ENCODE data around the gene ROBO2. TPM values are rescaled to one million over a fixed set of nuclear protein-coding genes. Genes with fewer than 3 reads are reported as not detected.

Gene ROBO2
- total RNA-seq, 2 donors from 2014 or later = 9.8 to 9.9 TPM

DNA sequence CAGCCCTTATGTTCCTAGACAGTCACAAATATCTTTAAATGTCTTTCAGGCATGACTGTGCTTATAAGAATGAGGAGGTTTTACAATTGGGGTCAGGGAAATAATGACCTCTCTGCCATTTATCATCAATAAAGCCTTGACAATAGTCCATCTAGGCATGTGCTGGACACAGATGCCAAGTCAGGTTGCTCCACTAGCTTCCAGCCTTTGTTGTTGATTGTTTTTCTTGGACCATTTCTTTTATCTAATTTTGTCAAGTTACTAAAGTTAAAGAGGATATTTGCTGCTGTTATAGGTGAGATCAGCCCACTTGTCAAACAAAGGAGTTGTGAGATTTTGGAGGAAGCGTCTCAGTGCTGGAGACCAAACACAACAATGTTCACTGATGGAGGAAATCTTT lies 628.0 kb downstream of the ROBO2 start:
- ATAC-seq (ENCODE audit: insufficient number of reproducible peaks, low FRiP score, low read depth) = no peak
- Histone ChIP-seq H3K36me3 (no peaks in the 10 kb centered on the region), H3K27ac (no peak overlapping the region), H3K27me3 (replicated peaks; ENCODE audit: insufficient read depth) (no peaks in the 10 kb centered on the region), H3K4me1 (ENCODE audit: control insufficient read depth in 1 of 2, low read depth in 2 of 2) (no peaks in the 10 kb centered on the region), H3K4me3 (no peak overlapping the region), H3K9me3 (no peaks in the 10 kb centered on the region)
- TF ChIP-seq, protein P1, sequence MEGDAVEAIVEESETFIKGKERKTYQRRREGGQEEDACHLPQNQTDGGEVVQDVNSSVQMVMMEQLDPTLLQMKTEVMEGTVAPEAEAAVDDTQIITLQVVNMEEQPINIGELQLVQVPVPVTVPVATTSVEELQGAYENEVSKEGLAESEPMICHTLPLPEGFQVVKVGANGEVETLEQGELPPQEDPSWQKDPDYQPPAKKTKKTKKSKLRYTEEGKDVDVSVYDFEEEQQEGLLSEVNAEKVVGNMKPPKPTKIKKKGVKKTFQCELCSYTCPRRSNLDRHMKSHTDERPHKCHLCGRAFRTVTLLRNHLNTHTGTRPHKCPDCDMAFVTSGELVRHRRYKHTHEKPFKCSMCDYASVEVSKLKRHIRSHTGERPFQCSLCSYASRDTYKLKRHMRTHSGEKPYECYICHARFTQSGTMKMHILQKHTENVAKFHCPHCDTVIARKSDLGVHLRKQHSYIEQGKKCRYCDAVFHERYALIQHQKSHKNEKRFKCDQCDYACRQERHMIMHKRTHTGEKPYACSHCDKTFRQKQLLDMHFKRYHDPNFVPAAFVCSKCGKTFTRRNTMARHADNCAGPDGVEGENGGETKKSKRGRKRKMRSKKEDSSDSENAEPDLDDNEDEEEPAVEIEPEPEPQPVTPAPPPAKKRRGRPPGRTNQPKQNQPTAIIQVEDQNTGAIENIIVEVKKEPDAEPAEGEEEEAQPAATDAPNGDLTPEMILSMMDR (IDR thresholded peaks at IDR 0.05) = no peak
- DNase-seq (ENCODE audit: low spot score) = no peak

DNA sequence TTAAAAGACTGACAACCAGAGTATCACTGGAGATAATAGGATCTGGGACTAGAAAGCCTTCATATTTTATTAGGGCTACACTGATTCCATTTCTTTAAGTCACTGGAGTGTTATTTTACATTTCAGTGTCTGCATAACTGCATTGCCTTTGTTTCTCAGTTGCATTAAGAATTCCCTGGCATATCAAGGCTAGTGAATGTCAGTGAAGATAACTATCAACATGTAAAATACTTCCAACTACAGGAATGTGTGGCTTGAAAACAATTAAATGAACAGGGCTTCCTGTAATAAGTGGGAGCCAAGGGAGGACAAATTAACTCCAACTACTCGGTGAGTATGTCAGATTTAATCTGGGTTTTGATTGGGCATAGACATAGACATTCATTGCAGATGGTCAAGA lies 628.5 kb downstream of the ROBO2 start:
- no peak overlapping the region for H3K27ac ChIP-seq
- no peaks in the 10 kb centered on the region for H3K36me3 ChIP-seq

DNA sequence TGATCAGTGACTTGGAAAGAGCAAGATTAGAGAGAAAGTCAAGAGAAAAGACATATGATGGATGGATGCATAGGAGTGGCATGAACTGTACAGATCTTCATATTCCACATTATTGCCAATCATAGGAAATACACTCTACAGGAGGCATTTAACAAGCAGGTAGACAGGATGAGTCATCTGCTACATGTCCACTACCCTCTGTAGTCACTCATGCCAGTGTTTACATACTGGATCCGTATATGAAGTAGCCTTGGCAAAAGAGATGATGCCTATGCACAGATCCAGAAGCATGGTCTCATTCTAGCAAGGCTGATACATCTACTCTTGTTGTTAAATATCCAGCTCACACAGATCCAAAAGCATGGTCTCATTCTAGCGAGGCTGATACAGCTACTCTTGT lies 632.1 kb downstream of the ROBO2 start:
- ATAC-seq (ENCODE audit: insufficient number of reproducible peaks, low FRiP score, low read depth) = no peak

More for the DNA sequence above, 628.5 kb downstream of the ROBO2 start:
- Histone ChIP-seq H3K9me3 (no peaks in the 10 kb centered on the region), H3K27me3 (replicated peaks; ENCODE audit: insufficient read depth) (no peaks in the 10 kb centered on the region), H3K4me3 (no peak overlapping the region), H3K4me1 (ENCODE audit: control insufficient read depth in 1 of 2, low read depth in 2 of 2) (no peaks in the 10 kb centered on the region)
- DNase-seq (ENCODE audit: low spot score) (no peak), ATAC-seq (ENCODE audit: insufficient number of reproducible peaks, low FRiP score, low read depth) (no peak)
- TF ChIP-seq, protein P1 (IDR thresholded peaks at IDR 0.05) = no peak

DNA sequence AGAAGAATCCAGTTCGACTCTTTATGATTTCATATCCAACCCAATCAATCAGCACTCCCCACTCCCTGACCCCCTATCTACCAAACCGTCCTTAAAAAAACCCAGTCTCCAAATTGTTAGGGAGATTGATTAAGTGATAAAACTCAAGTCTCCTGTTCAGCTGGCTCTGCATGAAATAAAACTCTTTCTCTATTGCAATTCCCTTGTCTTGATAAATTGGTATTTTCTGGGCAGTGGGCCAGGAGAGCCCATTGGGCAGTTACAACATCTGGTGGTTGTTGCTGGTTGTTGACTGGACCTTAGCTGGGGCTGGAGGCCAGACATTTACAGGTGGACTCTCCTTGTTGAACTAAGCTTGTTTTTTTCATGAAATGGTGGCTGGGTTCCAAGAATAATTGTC lies 642.3 kb downstream of the ROBO2 start:
- no peak for DNase-seq (ENCODE audit: low spot score)
- TF ChIP-seq, protein P1 (IDR thresholded peaks at IDR 0.05) = no peak
- Histone ChIP-seq H3K4me1 (ENCODE audit: control insufficient read depth in 1 of 2, low read depth in 2 of 2) (no peaks in the 10 kb centered on the region), H3K9me3 (peaks cover 13% of the 10 kb centered on the region), H3K36me3 (no peaks in the 10 kb centered on the region), H3K4me3 (no peak overlapping the region), H3K27ac (no peak overlapping the region), H3K27me3 (replicated peaks; ENCODE audit: insufficient read depth) (no peaks in the 10 kb centered on the region)
- no peak for ATAC-seq (ENCODE audit: insufficient number of reproducible peaks, low FRiP score, low read depth)

More for the DNA sequence above, 632.1 kb downstream of the ROBO2 start:
- Histone ChIP-seq H3K4me3 (no peak overlapping the region), H3K4me1 (ENCODE audit: control insufficient read depth in 1 of 2, low read depth in 2 of 2) (no peaks in the 10 kb centered on the region), H3K27me3 (replicated peaks; ENCODE audit: insufficient read depth) (no peaks in the 10 kb centered on the region), H3K9me3 (no peaks in the 10 kb centered on the region), H3K36me3 (no peaks in the 10 kb centered on the region), H3K27ac (no peak overlapping the region)
- TF ChIP-seq, protein P1 (IDR thresholded peaks at IDR 0.05) = no peak
- no peak for DNase-seq (ENCODE audit: low spot score)

DNA sequence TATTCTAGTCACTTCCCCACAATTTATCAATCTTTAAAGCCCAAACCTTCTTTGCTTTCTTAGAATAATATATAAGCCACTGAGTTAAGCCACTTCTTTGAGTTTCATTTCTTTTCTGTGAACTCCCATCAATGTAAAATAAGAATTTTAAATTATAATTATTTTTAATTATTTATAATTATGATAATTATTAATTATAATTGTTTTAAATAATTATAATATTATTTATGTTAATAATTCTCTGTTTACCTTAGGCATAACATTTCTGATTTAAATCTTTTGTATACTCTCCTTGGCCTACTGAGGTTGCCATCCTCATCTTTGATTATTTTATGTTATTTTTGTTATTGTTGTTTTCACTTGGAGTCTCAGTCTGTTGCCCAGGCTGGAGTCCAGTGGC lies 644.2 kb downstream of the ROBO2 start:
- H3K27ac ChIP-seq = no peak overlapping the region
- H3K4me1 ChIP-seq (ENCODE audit: control insufficient read depth in 1 of 2, low read depth in 2 of 2) = no peaks in the 10 kb centered on the region
- H3K9me3 ChIP-seq = peaks cover 13% of the 10 kb centered on the region
- TF ChIP-seq, protein P1 (IDR thresholded peaks at IDR 0.05) = no peak
- no peaks in the 10 kb centered on the region for H3K36me3 ChIP-seq
- no peak for ATAC-seq (ENCODE audit: insufficient number of reproducible peaks, low FRiP score, low read depth)
- no peak overlapping the region for H3K4me3 ChIP-seq
- no peak for DNase-seq (ENCODE audit: low spot score)
- no peaks in the 10 kb centered on the region for H3K27me3 ChIP-seq (replicated peaks; ENCODE audit: insufficient read depth)
